PC-3 (cell line): Measurements from ENCODE around the gene ZNF79. TPM values are rescaled to one million over a fixed set of nuclear protein-coding genes. Genes with fewer than 3 reads are reported as not detected.
A peak's percentile ranks its signal among the peaks of the same experiment; 100 is the strongest.

Experiments used
- ATAC-seq: fragments of 200-7000 bp; cut with Tn5 transposase; 2 replicates; pipeline ENCODE4 v1.9.1; 2020; ENCODE audit warnings: mild to moderate bottlenecking, moderate library complexity
- BruUV-seq: library from RNA; stranded (reverse); fragments of 400-500 nt; replicated peaks from 2 replicates; lab custom pipeline; 2021; lab: Mats Ljungman, UMichigan
- CTCF ChIA-PET: fragments of 300-600 bp; sonication (Branson Sonifier 250); formaldehyde crosslinking; loops from one replicate; lab custom pipeline; 2022; ENCODE audit warnings: antibody characterized with exemption; lab: Charles Lee
- POLR2A ChIA-PET: fragments of 300-600 bp; sonication (Branson Sonifier 250); formaldehyde crosslinking; loops from one replicate; lab custom pipeline; 2022; ENCODE audit warnings: antibody characterized with exemption; ENCODE audit not compliant: unreplicated experiment; lab: Charles Lee
- DNase-seq: peaks from one replicate; pipeline ENCODE4 v3.0.0-alpha.2; 2015
- H2AFZ ChIP-seq: fragments of 300-600 bp; sonication (generic); 2 replicates; pipeline ENCODE4 v1.6.0; 2016; ENCODE audit warnings: antibody characterized with exemption, low read length
- H3F3A ChIP-seq: fragments of 300-600 bp; sonication (generic); one replicate; pipeline ENCODE4 v1.6.0; 2017; ENCODE audit warnings: antibody characterized with exemption, low read length, control low read depth, mild to moderate bottlenecking; ENCODE audit not compliant: unreplicated experiment
- H3K27ac ChIP-seq: fragments of 300-600 bp; sonication (generic); 2 replicates; pipeline ENCODE4 v1.5.1; 2016; ENCODE audit warnings: mild to moderate bottlenecking, low read length
- H3K27me3 ChIP-seq: fragments of 300-600 bp; sonication (generic); 2 replicates; pipeline ENCODE4 v1.6.1; 2016; ENCODE audit warnings: low read length, mixed read lengths
- H3K36me3 ChIP-seq: fragments of 300-600 bp; sonication (generic); 2 replicates; pipeline ENCODE4 v1.6.1; 2016; ENCODE audit warnings: low read depth, mixed run types, low read length, mixed read lengths
- H3K4me1 ChIP-seq: fragments of 300-600 bp; sonication (generic); 2 replicates; pipeline ENCODE4 v1.5.1; 2016; ENCODE audit warnings: low read length; ENCODE audit not compliant: insufficient read depth
- H3K4me2 ChIP-seq: fragments of 300-600 bp; sonication (generic); 2 replicates; pipeline ENCODE4 v1.6.0; 2016; ENCODE audit warnings: low read length
- H3K4me3 ChIP-seq: fragments of 300-600 bp; sonication (generic); 2 replicates; pipeline ENCODE4 v1.5.1; 2016; ENCODE audit warnings: mild to moderate bottlenecking, low read length, mixed read lengths
- H3K79me2 ChIP-seq: fragments of 300-600 bp; sonication (generic); 2 replicates; pipeline ENCODE4 v1.6.1; 2017; ENCODE audit warnings: low read length, mixed read lengths
- H3K9ac ChIP-seq: fragments of 300-600 bp; sonication (generic); 2 replicates; pipeline ENCODE4 v1.6.0; 2016; ENCODE audit warnings: mild to moderate bottlenecking, low read length
- H3K9me2 ChIP-seq: fragments of 300-600 bp; sonication (generic); replicated peaks from 2 replicates; pipeline ENCODE4 v1.6.1; 2016; ENCODE audit warnings: mixed run types, low read length, mixed read lengths
- H3K9me3 ChIP-seq: fragments of 300-600 bp; sonication (generic); 2 replicates; pipeline ENCODE4 v1.6.1; 2016; ENCODE audit warnings: low read length, mixed read lengths
- H4K20me1 ChIP-seq: fragments of 300-600 bp; sonication (generic); 2 replicates; pipeline ENCODE4 v1.6.1; 2016; ENCODE audit warnings: low read length, mixed read lengths
- EZH2 ChIP-seq: fragments of 300-600 bp; sonication (generic); IDR thresholded peaks from one replicate; pipeline ENCODE4 v1.6.1; 2017; ENCODE audit warnings: antibody characterized with exemption, mild to moderate bottlenecking, low read length; ENCODE audit not compliant: unreplicated experiment
- EZH2phosphoT487 ChIP-seq: fragments of 300-600 bp; sonication (generic); IDR thresholded peaks from 2 replicates; pipeline ENCODE4 v1.6.1; 2018; ENCODE audit warnings: mild to moderate bottlenecking, antibody characterized with exemption, low read length, borderline replicate concordance
- intact Hi-C: fragments of 100-400 bp; cut with micrococcal nuclease; formaldehyde crosslinking; loops from 2 replicates; pipeline ENCODE4 v1.9.0; 2023
- total RNA-seq: library from RNA; depleted of rRNA; stranded (reverse); fragments of >200 nt; gene quantifications from 2 replicates; pipeline ENCODE4 v1.2.3, GENCODE V29; 2014
- TF ChIP-seq, protein P1 (sequence below): fragments of 300-600 bp; sonication (generic); conservative IDR thresholded peaks from 2 replicates; pipeline ENCODE4 v1.5.1; 2017; ENCODE audit warnings: antibody characterized with exemption, low read depth, mild to moderate bottlenecking, low read length

ZNF79 gene
- total RNA-seq, 1 experiment from 2014 or later = 4.9 TPM

DNA sequence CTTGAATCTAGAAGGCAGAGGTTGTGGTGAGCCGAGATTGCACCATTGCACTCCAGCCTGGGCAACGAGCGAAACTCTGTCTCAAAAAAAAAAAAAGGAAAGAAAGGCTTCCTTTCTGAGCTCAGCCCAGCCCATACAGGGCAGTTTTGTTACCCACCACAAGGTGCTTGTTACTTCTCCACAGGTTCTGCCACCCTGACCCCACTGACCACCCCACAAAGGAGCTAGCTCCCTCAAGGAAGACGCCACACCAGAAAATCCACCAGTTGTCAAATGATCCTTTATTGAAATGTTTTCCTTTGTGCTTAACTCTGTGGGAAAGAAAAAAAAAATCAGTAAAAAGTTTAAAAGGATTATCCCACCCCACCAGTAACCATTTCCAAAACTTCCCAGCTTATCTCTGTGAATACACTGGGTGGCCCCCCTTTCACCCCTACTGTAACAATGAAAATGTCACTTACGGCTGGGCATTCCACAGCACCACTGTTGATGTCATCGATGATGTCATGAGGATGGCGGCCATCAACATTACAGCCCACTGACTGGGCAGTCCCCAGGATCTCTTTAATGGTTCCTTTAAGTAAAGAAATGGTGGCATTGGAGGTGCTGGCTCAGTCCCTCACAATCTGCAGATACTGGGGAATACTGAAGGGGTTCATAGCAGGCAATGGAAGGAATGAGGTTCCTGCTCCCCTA lies 23.4 kb downstream of the ZNF79 start:
- Histone ChIP-seq H3K27ac (no peak overlapping the region), H3K36me3 (peaks cover 46% of the 10 kb centered on the region), H3K9me3 (no peaks in the 10 kb centered on the region), H3F3A (peaks cover 7% of the 10 kb centered on the region), H2AFZ (no peak overlapping the region), H4K20me1 (peaks cover 56% of the 10 kb centered on the region), H3K4me1 (peaks cover 15% of the 10 kb centered on the region), H3K4me2 (peak overlapping the region; percentile 99), H3K9ac (no peak overlapping the region), H3K9me2 (no peaks in the 10 kb centered on the region), H3K79me2 (peaks cover 43% of the 10 kb centered on the region), H3K4me3 (no peak overlapping the region), H3K27me3 (no peaks in the 10 kb centered on the region)
- ATAC-seq (no peak), DNase-seq (no peak)
- ChIA-PET CTCF (no interaction called here), POLR2A (no interaction called here)
- no TSS peak for BruUV-seq
- intact Hi-C loops = no loop called here
- no peak for TF ChIP-seq EZH2
- TF ChIP-seq, protein P1, sequence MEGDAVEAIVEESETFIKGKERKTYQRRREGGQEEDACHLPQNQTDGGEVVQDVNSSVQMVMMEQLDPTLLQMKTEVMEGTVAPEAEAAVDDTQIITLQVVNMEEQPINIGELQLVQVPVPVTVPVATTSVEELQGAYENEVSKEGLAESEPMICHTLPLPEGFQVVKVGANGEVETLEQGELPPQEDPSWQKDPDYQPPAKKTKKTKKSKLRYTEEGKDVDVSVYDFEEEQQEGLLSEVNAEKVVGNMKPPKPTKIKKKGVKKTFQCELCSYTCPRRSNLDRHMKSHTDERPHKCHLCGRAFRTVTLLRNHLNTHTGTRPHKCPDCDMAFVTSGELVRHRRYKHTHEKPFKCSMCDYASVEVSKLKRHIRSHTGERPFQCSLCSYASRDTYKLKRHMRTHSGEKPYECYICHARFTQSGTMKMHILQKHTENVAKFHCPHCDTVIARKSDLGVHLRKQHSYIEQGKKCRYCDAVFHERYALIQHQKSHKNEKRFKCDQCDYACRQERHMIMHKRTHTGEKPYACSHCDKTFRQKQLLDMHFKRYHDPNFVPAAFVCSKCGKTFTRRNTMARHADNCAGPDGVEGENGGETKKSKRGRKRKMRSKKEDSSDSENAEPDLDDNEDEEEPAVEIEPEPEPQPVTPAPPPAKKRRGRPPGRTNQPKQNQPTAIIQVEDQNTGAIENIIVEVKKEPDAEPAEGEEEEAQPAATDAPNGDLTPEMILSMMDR = no peak

DNA sequence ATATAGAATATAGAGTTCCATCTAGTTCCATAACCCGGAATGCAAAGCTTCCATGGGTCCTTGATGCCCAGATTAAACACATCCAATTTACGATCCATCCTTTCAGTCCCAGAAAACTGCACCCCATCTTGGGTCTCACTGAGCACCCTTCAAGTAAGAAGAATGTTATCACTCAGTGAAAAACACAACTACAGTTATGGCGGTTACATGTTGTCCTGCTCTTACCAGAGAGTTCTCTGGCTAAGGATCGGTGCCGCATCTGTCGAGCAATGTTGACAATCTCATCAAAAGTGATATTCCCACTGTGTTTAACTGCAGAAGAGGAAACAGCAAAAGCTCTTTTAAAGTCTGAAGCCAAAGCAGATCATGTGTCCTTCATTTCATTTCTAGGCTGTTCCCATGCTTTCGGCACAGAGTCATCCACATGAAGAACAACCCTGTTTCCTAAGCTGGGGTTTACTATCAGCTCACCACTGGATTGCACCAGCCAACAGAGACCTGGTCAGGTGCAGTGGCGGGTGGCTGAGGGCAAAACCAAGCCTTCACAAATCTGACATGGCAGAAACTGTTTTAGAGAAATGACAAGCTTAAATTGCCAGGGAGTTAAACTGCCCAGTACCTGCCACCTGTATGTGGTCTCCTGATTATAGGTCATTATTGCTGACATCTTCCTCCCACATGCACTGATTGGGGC lies 24.1 kb downstream of the ZNF79 start:
- CTCF ChIA-PET = no interaction called here
- POLR2A ChIA-PET = no interaction called here
- BruUV-seq = no TSS peak
- ATAC-seq = no peak
- Histone ChIP-seq H3K4me1 (peaks cover 17% of the 10 kb centered on the region), H3F3A (peaks cover 7% of the 10 kb centered on the region), H3K9me3 (no peaks in the 10 kb centered on the region), H3K4me3 (peak overlapping the region; percentile 84), H3K27me3 (no peaks in the 10 kb centered on the region), H2AFZ (no peak overlapping the region), H3K36me3 (peaks cover 46% of the 10 kb centered on the region), H3K4me2 (peak overlapping the region; percentile 99), H3K9me2 (no peaks in the 10 kb centered on the region), H3K27ac (no peak overlapping the region), H3K9ac (no peak overlapping the region), H4K20me1 (peaks cover 56% of the 10 kb centered on the region), H3K79me2 (peaks cover 46% of the 10 kb centered on the region)
- DNase-seq = no peak
- no peak for TF ChIP-seq EZH2phosphoT487
- TF ChIP-seq, protein P1 = no peak
- no peak for TF ChIP-seq EZH2
- intact Hi-C loops = no loop called here

DNA sequence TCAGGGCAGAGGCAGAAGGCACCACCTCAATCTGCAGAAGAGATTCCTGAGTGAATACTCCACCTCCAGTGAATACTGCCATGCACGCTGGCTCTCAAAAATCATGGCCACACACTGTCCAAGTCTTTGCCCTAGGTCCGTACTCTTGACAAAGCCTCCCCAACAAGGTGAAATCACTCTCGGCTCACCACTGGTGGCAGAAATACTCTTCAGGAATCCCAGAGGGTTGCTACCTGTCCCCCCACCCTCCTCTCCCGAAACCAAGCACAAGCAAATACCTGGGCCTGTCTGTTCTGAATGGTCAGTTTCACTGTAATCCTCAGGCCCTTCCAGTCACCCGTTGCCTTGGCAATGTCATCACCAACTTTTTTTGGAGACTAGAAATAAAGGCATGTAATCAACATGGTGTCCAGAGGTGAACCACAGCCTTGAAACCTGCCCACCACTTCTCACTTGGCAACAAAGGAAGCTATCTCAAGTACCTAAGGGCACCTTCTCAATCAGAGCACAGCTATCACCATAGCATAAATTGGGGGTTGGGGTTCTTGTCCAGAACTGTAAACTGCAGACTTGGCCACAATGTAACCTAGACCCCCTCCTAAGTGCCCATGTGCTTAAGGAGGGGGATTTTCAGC lies 25.3 kb downstream of the ZNF79 start:
- H3K79me2 ChIP-seq = peaks cover 46% of the 10 kb centered on the region

More for the DNA sequence above, 25.3 kb downstream of the ZNF79 start:
- DNase-seq (no peak), ATAC-seq (no peak)
- peaks cover 7% of the 10 kb centered on the region for H3F3A ChIP-seq
- intact Hi-C loops = no loop called here
- ChIA-PET POLR2A (no interaction called here), CTCF (no interaction called here)
- peak overlapping the region; percentile 99 for H3K4me2 ChIP-seq
- H3K4me3 ChIP-seq = peak overlapping the region; percentile 84
- H3K4me1 ChIP-seq = peaks cover 13% of the 10 kb centered on the region
- H3K9me3 ChIP-seq = no peaks in the 10 kb centered on the region
- TF ChIP-seq, protein P1 = no peak
- TF ChIP-seq EZH2 (no peak), EZH2phosphoT487 (no peak)
- peaks cover 46% of the 10 kb centered on the region for H3K36me3 ChIP-seq
- peaks cover 50% of the 10 kb centered on the region for H4K20me1 ChIP-seq
- peak overlapping the region; percentile 78; the same call in 1 of the 2 replicates for H3K27ac ChIP-seq
- H2AFZ ChIP-seq = no peak overlapping the region
- peak overlapping the region; percentile 98 for H3K9ac ChIP-seq
- H3K27me3 ChIP-seq = no peaks in the 10 kb centered on the region
- H3K9me2 ChIP-seq = no peaks in the 10 kb centered on the region
- BruUV-seq = no TSS peak
